ENCODE data around the gene BTBD16.

The BTBD16 gene

GRCh38 chr10:122246830-122247520, 24.1 kb upstream of the BTBD16 start:
- TF ChIP-seq CTCF (IDR thresholded peaks at IDR 0.05; ENCODE audit: insufficient read depth, missing control alignments) = no peak
- DNase-seq (ENCODE audit: insufficient read length, low spot score) = no peak
- no peak for FAIRE-seq

- FAIRE-seq = no peak
- DNase-seq (ENCODE audit: insufficient read length, low spot score) = no peak
- TF ChIP-seq CTCF (IDR thresholded peaks at IDR 0.05; ENCODE audit: insufficient read depth, missing control alignments) = no peak
Observed at GRCh38 chr10:122248356-122249302, 22.5 kb upstream of the BTBD16 start.

- no peak for FAIRE-seq
- TF ChIP-seq CTCF (IDR thresholded peaks at IDR 0.05; ENCODE audit: insufficient read depth, missing control alignments) = no peak
- DNase-seq (ENCODE audit: insufficient read length, low spot score) = no peak
Observed at GRCh38 chr10:122249303-122249850, 21.7 kb upstream of the BTBD16 start.

- no peak for FAIRE-seq
- no peak for TF ChIP-seq CTCF (IDR thresholded peaks at IDR 0.05; ENCODE audit: insufficient read depth, missing control alignments)
- no peak for DNase-seq (ENCODE audit: insufficient read length, low spot score)
Observed at GRCh38 chr10:122249991-122250750, 20.9 kb upstream of the BTBD16 start.

GRCh38 chr10:122251459-122252255, 19.4 kb upstream of the BTBD16 start:
- TF ChIP-seq CTCF (IDR thresholded peaks at IDR 0.05; ENCODE audit: insufficient read depth, missing control alignments) = no peak
- DNase-seq (ENCODE audit: insufficient read length, low spot score) (no peak), FAIRE-seq (no peak)

GRCh38 chr10:122252805-122253204, 18.3 kb upstream of the BTBD16 start:
- DNase-seq (ENCODE audit: insufficient read length, low spot score) (no peak), FAIRE-seq (no peak)
- no peak for TF ChIP-seq CTCF (IDR thresholded peaks at IDR 0.05; ENCODE audit: insufficient read depth, missing control alignments)

All from D721Med (cell line).